ENCODE measurements around the gene SLC2A14.
A peak's percentile ranks its signal among the peaks of the same experiment; 100 is the strongest.
"Not testable (repeated sequence)": the region's sequence is repeated elsewhere in the genome, so short reads cannot be mapped to it uniquely, and the experiment has no call there.

Gene SLC2A14

DNA sequence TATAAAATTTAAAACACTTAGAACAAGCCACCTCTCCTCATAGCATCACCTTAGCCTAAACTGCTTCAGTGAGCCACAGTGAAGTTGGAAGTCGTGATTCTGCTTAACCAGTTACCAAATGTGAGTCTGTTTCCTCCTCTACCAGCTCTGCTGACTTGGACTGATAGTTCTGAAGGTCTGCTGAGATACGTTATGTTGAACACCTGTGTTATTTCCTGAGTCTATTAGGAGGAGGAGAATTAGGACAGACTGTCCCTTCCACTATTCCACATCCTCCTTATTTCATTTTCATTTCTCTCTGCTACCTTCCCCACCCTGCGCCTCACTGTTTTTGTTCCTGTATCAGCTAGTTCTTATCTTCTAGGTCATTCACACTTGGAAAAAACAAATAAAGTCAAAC, 2.4 kb downstream of the SLC2A14 start:
- DNase-seq (ENCODE audit: low read depth in 3 of 3): no peak

DNA sequence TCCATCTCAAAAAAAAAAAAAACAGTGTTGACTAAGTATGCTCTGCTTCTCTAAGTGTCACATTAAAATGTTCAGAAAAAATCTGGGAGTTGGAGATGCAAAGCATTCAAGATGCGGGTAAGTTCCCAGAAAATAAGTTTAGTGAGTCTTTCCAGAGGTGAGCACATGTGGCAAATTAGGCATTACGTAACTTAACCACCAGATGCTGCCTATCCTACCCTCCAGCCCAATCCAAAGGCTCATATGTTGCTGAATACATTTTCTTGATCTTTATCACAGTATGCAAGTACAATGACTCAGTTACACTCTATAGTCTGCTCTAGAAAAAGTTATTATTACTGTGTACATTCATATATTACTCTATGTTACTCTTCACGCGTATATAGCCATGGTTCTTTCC, 3.6 kb downstream of the SLC2A14 start:
- DNase-seq (ENCODE audit: low read depth in 3 of 3): no peak

DNA sequence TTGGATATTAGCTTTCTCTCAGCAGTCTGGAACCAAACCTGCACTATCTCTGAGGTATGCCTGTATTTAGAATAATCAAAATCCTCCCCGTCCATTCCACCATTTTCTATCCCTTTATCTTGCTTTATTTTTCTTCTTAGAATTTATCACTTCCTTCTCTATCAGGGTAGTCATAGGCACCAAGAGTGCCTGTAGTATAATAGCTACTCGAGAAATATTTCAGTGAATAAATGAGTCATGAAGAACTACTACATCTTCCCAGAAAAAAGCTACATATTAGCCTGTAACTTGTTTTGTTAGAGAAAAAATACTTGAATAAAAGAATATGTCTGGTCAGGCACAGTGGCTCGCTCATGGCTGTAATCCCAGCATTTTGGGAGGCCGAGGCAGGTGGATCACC, 4.3 kb downstream of the SLC2A14 start:
- no peak for DNase-seq (ENCODE audit: low read depth in 3 of 3)

DNA sequence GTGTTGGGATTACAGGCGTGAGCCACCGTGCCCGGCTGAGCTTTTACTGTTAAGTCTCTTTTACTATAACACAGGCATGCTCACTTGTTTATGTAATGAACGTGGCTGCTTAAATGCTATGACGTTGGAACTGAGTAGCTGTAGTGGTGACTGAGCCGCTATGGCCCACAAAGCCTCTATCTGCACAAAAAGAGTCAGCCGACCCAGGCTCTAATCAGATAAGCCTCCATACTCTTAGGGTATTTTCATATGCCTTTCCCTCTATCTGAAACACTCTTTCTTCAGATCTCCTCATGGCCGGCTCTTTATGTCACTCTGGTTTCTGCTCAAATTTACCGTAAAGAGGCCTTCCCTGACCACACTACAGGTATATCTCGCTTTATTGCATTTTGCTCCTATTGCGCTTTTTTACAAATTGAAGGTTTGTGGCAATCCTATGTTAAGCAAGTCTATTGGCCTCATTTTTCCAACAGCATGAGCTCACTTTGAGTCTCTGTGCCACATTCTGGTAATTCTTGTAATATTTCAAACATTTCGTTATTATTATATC, 8.0 kb downstream of the SLC2A14 start:
- no peak for DNase-seq (ENCODE audit: low read depth in 3 of 3)

DNA sequence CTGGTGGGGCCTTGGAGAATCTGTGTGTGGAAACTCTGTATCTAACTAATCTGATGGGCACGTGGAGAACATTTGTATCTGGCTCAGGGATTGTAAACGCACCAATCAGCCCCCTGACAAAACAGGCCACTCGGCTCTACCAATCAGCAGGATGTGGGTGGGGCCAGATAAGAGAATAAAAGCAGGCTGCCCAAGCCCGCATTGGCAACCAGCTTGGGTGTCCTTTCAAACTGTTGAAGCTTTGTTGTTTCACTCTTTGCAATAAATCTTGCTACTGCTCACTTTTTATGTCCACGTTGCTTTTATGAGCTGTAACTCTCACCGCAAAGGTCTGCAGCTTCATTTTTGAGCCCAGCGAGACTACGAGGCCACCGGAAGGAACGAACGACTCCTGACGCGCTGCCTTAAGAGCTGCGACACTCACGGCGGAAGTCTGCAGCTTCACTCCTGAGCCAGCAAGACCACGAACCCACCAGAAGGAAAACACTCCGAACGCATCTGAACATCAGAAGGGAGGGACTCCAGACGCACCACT, 9.8 kb downstream of the SLC2A14 start:
- peak in 1 of 3 donors; percentile 27 for DNase-seq (ENCODE audit: low read depth in 3 of 3)

DNA sequence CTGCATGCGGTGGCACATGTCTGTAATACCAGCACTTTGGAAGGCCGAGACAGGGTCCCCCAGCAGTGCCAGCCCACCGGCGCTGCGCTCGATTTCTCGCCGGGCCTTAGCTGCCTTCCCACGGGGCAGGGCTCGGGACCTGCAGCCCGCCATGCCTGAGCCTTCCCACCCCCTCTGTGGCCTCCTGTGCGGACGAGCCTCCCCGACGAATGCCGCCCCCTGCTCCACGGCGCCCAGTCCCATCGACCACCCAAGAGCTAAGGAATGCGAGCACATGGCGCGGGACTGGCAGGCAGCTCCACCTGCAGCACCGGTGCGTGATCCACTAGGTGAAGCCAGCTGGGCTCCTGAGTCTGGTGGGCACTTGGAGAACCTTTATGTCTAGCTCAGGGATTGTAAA, 10.4 kb downstream of the SLC2A14 start:
- DNase-seq (ENCODE audit: low read depth in 3 of 3): not testable (repeated sequence)

DNA sequence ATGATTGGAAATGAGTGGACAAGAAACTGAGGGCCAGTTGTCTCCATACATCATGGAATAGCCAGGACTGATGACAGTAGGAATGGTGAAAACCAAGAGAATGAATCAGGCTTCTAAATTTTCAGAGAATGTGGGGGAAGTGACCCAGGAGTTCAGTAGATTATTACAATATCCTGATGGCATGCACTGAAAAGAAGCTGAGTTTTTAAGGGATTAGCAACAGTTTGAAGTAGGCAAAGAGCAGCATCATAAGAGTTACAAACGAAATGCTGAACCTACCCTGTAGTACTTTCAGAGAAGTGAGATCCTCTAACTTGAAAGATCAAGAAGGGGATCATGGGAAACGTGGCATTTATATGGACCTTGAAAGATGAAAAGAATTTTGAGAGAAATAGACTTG, 13.2 kb downstream of the SLC2A14 start:
- DNase-seq (ENCODE audit: low read depth in 3 of 3): no peak

DNA sequence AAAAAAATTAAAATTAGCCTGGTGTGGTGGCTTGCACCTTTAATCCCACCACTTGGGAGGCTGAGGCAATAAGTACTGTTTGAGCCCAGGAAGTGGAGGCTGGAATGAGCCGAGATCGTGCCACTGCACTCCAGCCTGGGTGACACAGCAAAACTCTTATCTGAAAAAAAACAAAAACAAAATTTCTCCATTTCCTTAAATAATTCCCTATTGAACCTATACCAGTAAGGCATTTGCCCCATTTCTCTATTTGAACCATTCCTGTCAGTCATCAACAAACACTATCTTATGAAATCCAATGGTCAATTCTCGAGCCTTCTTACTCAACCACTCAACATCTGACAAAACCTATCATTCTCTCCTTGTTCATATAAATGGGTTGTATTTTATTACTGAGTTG, 14.7 kb downstream of the SLC2A14 start:
- DNase-seq (ENCODE audit: low read depth in 3 of 3): no peak

DNA sequence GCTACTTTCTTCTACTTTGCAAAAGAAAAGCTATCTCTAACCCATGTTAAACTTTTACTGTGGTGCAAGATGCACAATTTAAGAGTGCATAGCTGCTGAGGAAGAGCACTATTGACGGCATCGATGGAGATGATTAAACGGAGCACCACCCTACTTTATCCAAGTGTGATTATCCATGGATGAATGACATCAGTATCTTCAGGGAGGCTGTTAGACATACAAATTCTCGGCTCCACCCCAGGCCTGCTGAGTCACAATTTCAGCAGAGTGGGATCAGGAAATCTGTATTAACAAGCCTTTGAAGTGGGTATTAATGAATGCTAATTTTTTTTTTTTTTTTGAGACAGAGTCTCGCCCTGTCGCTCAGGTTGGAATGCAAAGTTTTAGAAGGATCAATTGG, 16.2 kb downstream of the SLC2A14 start:
- DNase-seq (ENCODE audit: low read depth in 3 of 3): no peak

DNA sequence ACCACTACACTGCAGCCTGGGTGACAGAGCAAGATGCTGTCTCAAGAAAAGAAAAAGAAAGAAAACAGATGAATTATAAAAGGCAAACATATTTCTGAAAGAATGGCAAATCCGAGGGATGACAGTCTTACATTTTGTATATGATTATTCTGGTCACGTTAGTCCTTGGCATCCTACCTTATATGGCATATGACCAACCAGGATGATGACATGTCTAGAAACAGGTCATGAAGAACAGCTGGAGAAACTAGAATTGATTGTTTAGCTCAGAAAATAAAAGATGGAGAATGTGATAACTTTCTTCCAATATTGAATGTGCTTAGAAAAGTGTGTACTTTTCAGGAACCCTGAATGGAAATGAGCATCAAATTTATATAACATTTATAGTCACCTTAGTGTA, 19.2 kb downstream of the SLC2A14 start:
- DNase-seq (ENCODE audit: low read depth in 3 of 3): no peak

DNA sequence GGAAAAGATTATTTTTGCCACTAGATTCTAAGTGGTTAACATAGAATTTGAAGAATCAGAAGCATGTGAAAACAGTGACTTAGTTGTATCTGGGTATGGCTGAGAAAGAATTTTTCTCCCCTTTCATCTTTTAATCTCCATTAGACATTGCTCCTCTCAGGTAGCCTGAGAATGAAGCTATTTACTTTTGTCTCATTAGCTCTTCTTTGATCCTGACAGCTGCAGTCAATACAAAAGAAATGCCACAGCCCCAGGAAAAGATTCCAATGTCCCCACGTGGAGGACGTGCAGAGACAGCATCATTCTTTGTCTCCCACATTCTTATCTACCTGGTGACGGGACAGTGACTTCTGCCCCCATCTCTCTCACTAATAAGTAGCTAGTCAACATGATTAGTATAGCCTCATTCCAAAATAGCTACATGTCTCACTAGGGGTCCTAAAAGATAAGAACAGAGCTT, 21.1 kb downstream of the SLC2A14 start:
- DNase-seq (ENCODE audit: low read depth in 3 of 3): not testable (repeated sequence)

DNA sequence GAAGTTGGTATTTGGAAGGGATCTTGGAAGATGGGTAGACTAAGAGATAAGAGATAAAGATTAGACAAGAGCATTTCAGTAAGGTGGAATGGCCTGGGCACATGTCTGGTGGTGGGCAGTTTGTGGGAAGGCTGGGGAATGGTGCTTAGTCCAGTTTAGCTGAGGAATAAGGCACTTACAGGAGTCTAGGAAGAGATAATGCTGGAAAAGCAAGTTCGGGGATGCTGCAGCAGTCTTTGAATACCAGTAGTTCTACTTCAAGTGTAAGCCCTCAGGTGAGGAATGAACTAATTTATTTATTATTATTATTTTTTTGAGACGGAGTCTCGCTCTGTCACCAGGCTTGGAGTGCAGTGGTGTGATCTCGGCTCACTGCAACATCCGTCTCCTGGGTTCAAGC, 22.6 kb downstream of the SLC2A14 start:
- DNase-seq (ENCODE audit: low read depth in 3 of 3): not testable (repeated sequence)

DNA sequence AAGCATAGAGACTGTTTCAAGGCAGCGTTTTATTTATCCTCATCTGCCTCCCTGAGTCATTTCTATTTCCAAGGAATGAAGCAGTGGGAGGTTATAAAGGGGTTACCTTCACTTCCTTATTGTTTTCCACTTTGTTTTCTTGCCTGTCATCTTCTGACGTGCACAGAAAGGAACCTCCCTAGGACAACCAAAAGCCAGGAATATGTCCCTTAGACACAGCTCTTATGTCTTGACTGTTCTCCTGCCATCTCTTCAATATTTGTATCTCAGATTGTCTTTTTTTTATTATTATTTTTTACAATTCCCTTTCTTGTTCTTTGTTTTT, 24.7 kb downstream of the SLC2A14 start:
- DNase-seq (ENCODE audit: low read depth in 3 of 3): not testable (repeated sequence)

DNA sequence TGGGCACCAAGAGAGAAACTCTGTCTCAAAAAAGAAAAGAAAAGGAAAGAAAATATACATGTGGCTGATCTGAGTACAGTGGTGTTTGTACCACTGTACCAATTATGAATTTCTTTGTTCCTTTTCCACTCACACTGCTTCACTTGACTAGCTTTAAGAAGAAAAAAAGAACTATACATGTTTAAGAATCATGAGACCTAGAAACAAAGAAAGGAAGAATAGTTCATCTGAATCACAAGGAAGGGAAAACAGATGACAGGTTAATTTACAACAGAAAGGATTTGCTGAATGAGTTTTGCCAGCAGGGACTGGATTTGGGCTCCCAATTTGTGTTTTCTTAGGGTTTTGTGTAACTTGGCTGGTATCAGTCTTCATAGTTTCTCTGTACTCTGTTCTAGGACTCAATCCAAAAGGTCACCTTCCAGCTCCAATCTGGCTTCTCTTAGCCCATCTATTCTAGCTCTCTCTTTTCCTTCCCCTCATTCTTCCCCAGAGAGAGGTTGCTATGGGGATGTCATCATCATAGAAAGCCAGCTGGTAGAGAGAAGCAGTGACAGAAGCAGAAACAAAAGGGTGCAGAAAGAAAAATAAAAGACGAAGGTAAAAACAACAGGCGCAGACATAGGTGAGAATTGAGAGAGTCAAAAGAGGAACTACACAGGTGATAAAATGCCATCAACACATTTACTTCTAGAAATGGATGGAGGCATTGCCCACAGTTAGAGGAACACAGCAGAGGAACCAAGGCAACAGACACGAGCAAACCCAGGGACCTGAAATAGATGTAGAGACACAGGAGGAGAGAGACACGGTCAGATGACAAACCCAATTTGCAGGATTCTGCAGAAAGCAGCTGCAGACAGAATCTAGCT, 25.3 kb downstream of the SLC2A14 start:
- DNase-seq (ENCODE audit: low read depth in 3 of 3): not testable (repeated sequence)

DNA sequence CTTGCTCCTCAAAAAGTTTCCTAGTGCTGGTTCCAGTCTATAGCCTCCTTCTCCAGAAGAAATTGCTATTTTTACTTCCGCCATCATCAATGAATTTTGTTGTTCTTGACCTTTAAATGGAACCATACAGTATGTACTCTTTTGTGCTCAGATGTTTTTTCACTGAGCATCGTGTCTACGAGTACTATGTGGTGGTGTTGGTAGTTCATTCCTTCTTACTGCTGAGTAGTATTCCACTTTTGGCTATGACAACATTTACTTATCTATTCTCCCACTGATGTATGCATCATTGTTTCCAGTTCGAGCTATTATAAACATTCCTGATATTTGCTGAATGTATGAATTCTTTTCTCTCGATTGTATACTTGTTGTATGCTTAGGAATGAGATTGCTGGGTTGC, 28.6 kb downstream of the SLC2A14 start:
- DNase-seq (ENCODE audit: low read depth in 3 of 3): no peak

DNA sequence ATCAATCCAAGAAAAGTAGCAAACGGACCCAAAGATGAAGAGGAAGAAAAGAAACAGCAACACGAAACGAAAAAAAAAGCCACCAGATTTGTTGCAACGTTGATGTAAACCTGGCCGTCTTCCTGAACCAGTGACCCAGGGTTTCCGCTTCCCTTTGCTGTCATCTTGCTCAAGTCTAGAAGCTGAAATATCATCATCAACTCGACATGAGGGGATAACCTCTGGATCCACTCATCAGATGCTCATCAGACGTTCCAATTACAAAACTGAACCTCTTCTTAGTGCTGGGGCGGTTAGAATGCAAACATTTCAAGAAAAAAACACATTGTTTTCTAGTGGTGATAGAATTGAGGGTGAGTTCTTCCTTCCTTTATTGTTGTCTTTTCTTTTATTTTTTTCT, 29.1 kb downstream of the SLC2A14 start:
- not testable (repeated sequence) for DNase-seq (ENCODE audit: low read depth in 3 of 3)

DNA sequence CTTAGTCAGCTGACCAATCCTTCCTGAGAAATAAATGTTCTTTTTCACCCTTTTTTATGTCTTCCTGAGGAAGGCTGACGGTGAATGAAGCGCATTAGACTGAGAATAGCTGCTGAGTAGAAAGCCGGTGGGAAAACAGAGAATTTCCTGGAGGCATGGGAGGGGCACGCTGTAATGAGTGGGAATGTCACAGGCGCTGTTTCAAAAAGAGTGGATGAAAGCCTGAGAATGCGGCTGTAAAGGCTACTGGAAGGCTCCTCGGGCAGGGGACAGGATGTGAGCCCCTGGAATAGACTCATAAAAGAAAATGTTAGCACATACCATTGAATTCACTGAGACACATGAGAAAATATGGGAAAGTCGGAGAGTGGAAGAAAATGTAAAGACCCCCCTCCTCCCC, 29.6 kb downstream of the SLC2A14 start:
- not testable (repeated sequence) for DNase-seq (ENCODE audit: low read depth in 3 of 3)

DNA sequence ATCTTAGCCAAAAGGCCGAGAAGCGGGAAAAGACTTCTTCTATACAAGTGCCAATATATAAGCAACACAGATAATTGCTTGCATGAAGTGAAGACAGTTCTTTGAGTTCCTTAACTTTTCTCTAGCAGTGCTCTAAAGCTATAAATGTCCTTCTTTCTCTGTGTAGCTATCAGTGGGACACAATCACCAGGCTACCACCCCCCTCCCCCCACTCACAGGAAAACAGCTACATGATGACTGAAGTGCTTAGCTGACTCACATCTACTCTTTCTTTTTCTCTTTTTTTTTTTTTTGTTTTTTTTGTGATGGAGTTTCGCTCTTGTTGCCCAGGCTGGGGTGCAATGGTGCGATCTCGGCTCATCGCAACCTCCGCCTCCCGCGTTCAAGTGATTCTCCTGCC, 30.3 kb downstream of the SLC2A14 start:
- DNase-seq (ENCODE audit: low read depth in 3 of 3): not testable (repeated sequence)

DNA sequence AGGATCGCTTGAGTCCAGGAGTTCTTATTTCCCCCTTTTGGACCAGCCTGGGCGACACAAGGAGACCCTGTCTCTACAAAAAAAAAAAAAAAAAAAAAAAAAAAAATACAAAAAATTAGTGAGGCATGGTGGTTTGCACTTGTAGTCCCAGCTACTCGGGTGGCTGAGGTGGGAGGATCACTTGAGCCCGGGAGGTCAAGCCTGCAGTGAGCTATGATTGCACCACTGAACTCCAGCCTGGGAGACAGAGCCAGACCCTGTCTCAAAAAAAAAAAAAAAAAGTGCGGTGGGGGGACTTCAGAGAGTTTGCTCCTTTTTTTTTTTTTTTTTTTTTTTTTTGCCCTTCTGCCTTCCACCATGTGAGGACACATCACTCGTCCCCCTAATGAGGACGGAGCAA, 32.9 kb downstream of the SLC2A14 start:
- DNase-seq (ENCODE audit: low read depth in 3 of 3): not testable (repeated sequence)

DNA sequence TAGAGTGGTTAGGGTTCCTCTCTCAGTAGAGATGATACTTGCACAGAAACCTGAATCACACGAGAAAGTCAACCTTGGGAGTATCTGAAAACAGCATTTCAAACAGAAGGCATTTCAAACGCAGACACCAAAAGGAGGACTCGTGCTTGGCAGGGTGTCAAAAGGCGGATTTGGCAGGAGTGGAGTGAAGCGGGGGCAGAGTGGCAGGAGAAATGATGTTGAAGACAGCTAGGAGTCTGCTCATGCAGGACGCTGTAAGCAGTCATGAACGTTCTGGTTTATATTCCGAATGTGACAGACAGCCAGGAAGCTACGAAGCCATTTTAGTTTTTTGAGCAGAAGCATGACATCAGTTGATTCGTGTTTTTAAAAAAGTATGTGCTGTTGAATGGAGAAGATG, 33.5 kb downstream of the SLC2A14 start:
- DNase-seq (ENCODE audit: low read depth in 3 of 3): not testable (repeated sequence)

DNA sequence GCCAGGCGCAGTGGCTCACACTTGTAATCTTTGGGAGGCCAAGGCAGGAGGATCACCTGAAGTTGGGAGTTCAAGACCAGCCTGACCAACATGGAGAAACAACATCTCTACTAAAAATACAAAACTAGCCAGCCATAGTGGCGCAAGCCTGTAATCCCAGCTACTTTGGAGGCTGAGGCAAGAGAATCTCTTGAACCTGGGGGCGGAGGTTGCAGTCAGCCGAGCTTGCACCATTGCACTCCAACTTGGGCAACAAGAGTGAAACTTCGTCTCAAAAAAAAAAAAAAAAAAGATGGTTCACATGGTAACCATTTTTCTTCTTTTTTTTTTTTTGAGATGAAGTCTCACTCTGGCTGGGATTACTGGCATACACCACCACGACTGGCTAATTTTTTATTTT, 35.3 kb downstream of the SLC2A14 start:
- no peak for DNase-seq (ENCODE audit: low read depth in 3 of 3)

DNA sequence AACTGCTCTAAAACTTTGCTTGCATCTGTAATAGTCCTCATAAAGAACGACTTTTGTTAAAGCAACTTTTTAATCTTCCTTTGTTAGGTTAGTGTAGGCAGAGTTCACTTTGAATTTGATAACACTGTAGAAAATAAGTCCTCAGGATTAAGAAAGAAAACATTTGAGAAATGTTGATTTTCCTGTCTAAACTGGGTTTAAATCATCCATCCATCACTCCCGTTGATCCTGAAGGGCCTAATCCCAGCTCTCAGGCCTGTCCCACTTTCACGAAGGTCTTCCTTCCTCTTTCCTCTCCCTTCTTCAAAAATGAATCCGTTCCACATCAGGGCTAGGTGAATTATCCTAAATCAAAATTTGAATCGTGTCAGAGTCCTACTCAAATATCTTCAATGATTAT, 36.9 kb downstream of the SLC2A14 start:
- DNase-seq (ENCODE audit: low read depth in 3 of 3): no peak

DNA sequence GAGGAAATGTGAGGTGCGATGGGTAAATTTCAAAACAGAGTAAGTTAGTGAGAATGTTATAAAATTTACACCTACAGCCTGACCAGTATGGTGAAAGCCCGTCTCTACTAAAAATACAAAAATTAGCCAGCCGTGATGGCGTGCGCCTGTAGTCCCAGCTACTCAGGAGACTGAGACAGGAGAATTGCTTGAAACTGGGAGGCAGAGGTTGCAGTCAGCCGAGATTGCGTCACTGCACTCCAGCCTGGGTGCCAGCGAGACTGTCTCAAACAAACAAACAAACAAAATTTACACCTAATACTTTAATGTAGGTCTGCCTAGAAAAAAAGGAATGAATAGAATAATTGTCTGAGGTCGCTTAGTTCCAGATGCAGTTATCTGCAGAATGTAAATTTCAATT, 37.6 kb downstream of the SLC2A14 start:
- no peak for DNase-seq (ENCODE audit: low read depth in 3 of 3)

Measured in stimulated activated CD4-positive, alpha-beta T cell treated with anti-CD3 and anti-CD28 coated beads, TNF-alpha, amount 100 ng/mL, for 48 hours (primary cell).